Stimulated activated CD4-positive, alpha-beta T cell treated with anti-CD3 and anti-CD28 coated beads, TNF-alpha, amount 100 ng/mL, for 48 hours (primary cell): ENCODE measurements around the gene CERS6.

Experiments used
- DNase-seq, 3 donors: peaks; one replicate each; pipeline ENCODE4 v3.0.0-alpha.2; 2020; ENCODE audit warnings: low read depth in 3 of 3

Gene CERS6

GRCh38 chr2:168529054-168529833 lies 73.2 kb downstream of the CERS6 start:
- no peak for DNase-seq

- no peak for DNase-seq
Measured at GRCh38 chr2:168529900-168530561, 74.0 kb downstream of the CERS6 start.

- DNase-seq: no peak
Measured at GRCh38 chr2:168530982-168531622, 75.0 kb downstream of the CERS6 start.

- DNase-seq: no peak
Measured at GRCh38 chr2:168534926-168535325, 78.9 kb downstream of the CERS6 start.

- DNase-seq: no peak
Measured at GRCh38 chr2:168536925-168537466, 80.9 kb downstream of the CERS6 start.

- DNase-seq: no peak
Measured at GRCh38 chr2:168538133-168538532, 82.1 kb downstream of the CERS6 start.

GRCh38 chr2:168538534-168538933 lies 82.5 kb downstream of the CERS6 start:
- DNase-seq: no peak

- DNase-seq: no peak
Measured at GRCh38 chr2:168539945-168540344, 83.9 kb downstream of the CERS6 start.

- DNase-seq: no peak
Measured at GRCh38 chr2:168541858-168542257, 85.8 kb downstream of the CERS6 start.

- DNase-seq: no peak
Measured at GRCh38 chr2:168543037-168543436, 87.0 kb downstream of the CERS6 start.

- DNase-seq: no peak
Measured at GRCh38 chr2:168543935-168544334, 87.9 kb downstream of the CERS6 start.

GRCh38 chr2:168545439-168546082 lies 89.5 kb downstream of the CERS6 start:
- DNase-seq: no peak

GRCh38 chr2:168550670-168551069 lies 94.6 kb downstream of the CERS6 start:
- no peak for DNase-seq

- no peak for DNase-seq
Measured at GRCh38 chr2:168552450-168552856, 96.4 kb downstream of the CERS6 start.

- DNase-seq: no peak
Measured at GRCh38 chr2:168555283-168555682, 99.2 kb downstream of the CERS6 start.

- no peak for DNase-seq
Measured at GRCh38 chr2:168559187-168559586, 103.1 kb downstream of the CERS6 start.

- DNase-seq: no peak
Measured at GRCh38 chr2:168560817-168561499, 104.9 kb downstream of the CERS6 start.

GRCh38 chr2:168561991-168562390 lies 105.9 kb downstream of the CERS6 start:
- DNase-seq: no peak

GRCh38 chr2:168562971-168563370 lies 106.9 kb downstream of the CERS6 start:
- no peak for DNase-seq

GRCh38 chr2:168564641-168565040 lies 108.6 kb downstream of the CERS6 start:
- DNase-seq: no peak

- peak in 1 of 3 donors; percentile 12 for DNase-seq
Measured at GRCh38 chr2:168565112-168565511, 109.0 kb downstream of the CERS6 start.
